ENCODE measurements around the gene NPHP3.

- TF ChIP-seq, protein P1, sequence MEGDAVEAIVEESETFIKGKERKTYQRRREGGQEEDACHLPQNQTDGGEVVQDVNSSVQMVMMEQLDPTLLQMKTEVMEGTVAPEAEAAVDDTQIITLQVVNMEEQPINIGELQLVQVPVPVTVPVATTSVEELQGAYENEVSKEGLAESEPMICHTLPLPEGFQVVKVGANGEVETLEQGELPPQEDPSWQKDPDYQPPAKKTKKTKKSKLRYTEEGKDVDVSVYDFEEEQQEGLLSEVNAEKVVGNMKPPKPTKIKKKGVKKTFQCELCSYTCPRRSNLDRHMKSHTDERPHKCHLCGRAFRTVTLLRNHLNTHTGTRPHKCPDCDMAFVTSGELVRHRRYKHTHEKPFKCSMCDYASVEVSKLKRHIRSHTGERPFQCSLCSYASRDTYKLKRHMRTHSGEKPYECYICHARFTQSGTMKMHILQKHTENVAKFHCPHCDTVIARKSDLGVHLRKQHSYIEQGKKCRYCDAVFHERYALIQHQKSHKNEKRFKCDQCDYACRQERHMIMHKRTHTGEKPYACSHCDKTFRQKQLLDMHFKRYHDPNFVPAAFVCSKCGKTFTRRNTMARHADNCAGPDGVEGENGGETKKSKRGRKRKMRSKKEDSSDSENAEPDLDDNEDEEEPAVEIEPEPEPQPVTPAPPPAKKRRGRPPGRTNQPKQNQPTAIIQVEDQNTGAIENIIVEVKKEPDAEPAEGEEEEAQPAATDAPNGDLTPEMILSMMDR (IDR thresholded peaks at IDR 0.05; ENCODE audit: borderline replicate concordance, extremely low read depth, low read length, poor library complexity, severe bottlenecking): no peak
- TF ChIP-seq EZH2 (IDR thresholded peaks at IDR 0.05; ENCODE audit: borderline replicate concordance, low read depth, low read length, severe bottlenecking): no peak
These were observed 40.8 kb downstream of the NPHP3 start for GRCh38 chr3:132681421-132681820.

All from DND-41 (cell line).